Right lobe of liver (tissue), 6 donors: ENCODE results near the gene PCCA. TPM values are rescaled to one million over a fixed set of nuclear protein-coding genes. Genes with fewer than 3 reads are reported as not detected.
A peak's percentile ranks its signal among the peaks of the same experiment; 100 is the strongest.

Source experiments
- ATAC-seq, 4 donors: fragments of 200-7000 bp; cut with Tn5 transposase; one replicate each; pipeline ENCODE4 v1.9.1; 2020; ENCODE audit warnings: mild to moderate bottlenecking in 4 of 4, moderate library complexity in 4 of 4
- DNase-seq, 3 donors: peaks; one replicate each; pipeline ENCODE4 v3.0.0-alpha.2; 2020
- H3K27ac ChIP-seq, 3 donors: fragments of 200-600 bp; one replicate each; pipeline ENCODE4 v1.8.0; 2022
- H3K27me3 ChIP-seq, 2 donors: fragments of 200-600 bp; one replicate each; pipeline ENCODE4 v1.8.0; 2022
- H3K36me3 ChIP-seq, 4 donors: fragments of 200-600 bp; sonication (generic) in 1 of 4; one replicate each; pipeline versions ENCODE4 v1.5.1 to v1.8.0; 2017 to 2022; ENCODE audit warnings: control low read depth in 1 of 4
- H3K4me1 ChIP-seq, 4 donors: fragments of 200-600 bp; sonication (generic) in 1 of 4; one replicate each; pipeline versions ENCODE4 v1.5.1 to v1.8.0; 2017 to 2022; ENCODE audit warnings: control low read depth in 1 of 4
- H3K4me3 ChIP-seq, 3 donors: fragments of 200-600 bp; one replicate each; pipeline ENCODE4 v1.8.0; 2022
- H3K9me3 ChIP-seq, 4 donors: fragments of 200-600 bp; sonication (generic) in 1 of 4; one replicate each; pipeline versions ENCODE4 v1.5.1 to v1.8.0; 2017 to 2022; ENCODE audit warnings: control low read depth in 1 of 4
- CTCF ChIP-seq, 4 donors: fragments of 200-600 bp in 3 of 4; fragments of 450-650 bp in 1 of 4; IDR thresholded peaks; one replicate each; pipeline versions ENCODE4 v1.5.1 to v1.8.0; 2016 to 2022; ENCODE audit warnings: antibody characterized with exemption in 4 of 4, mild to moderate bottlenecking in 2 of 4
- POLR2A ChIP-seq: fragments of 450-650 bp; IDR thresholded peaks from one replicate; pipeline ENCODE4 v1.6.1; 2017; ENCODE audit warnings: antibody characterized with exemption, mild to moderate bottlenecking
- WGBS: methylation state at CpG from one replicate; pipeline ENCODE4 v1.1.6; 2018; ENCODE audit warnings: low coverage, low lambda C conversion rate; ENCODE audit not compliant: insufficient coverage; ENCODE audit errors: missing lambda C conversion rate; 5-methylcytosine and 5-hydroxymethylcytosine counted together
- intact Hi-C, 2 donors: fragments of 100-400 bp; cut with DNase I; formaldehyde crosslinking; loops; one replicate each; pipeline versions ENCODE4 v1.11.2 to v1.14.1; 2022
- total RNA-seq, 6 experiments: library from RNA; depleted of rRNA in 2 of 6; stranded (reverse); fragments of >200 nt in 2 of 6; fragmentation: NEBNext Ultra II Directional in 3 of 6; extraction: Animal tissue kit (Norgen Biotek cat#: 25700) in 3 of 6; gene quantifications; one replicate each; pipeline versions ENCODE4 v1.1.0 to v1.2.4, GENCODE V29; 2016 to 2023
- donor health status: DM: no; HTN: yes; CAD: no.
- donor health status: DM: no; HTN: no; CAD: no.
- donor health status: DM: no; HTN: no; CAD: no.
- donor health status: DM: no; HTN: yes; CAD: no.
- donor health status: DM: no; HTN: yes; CAD: no.

Gene PCCA
- total RNA-seq, 6 experiments from 2014 or later, result 58.2 to 161 (median 85.2) TPM

- no peak for TF ChIP-seq POLR2A
- TF ChIP-seq CTCF (IDR thresholded peaks at IDR 0.05), result no peak
- no peak for DNase-seq
- no peaks in the 10 kb centered on the region for H3K9me3 ChIP-seq
- peak in 3 of 4 donors; percentile 47 to 63 (median 59) for ATAC-seq
- H3K4me3 ChIP-seq, result no peak overlapping the region
- no peaks in the 10 kb centered on the region for H3K36me3 ChIP-seq
- H3K4me1 ChIP-seq, result peaks cover 0 to 6% (median 0%) of the 10 kb centered on the region in 4 donors
- intact Hi-C loops, result no loop called here
- H3K27me3 ChIP-seq, result no peaks in the 10 kb centered on the region
- H3K27ac ChIP-seq, result peak overlapping the region in 1 of 3 donors; percentile 21
- 58% methylated on average over 8 of the region's 8 CpGs for WGBS
Observed at GRCh38 chr13:100491164-100491842, 402.4 kb downstream of the PCCA start.

- Histone ChIP-seq H3K4me1 (peaks cover 0 to 6% (median 0%) of the 10 kb centered on the region in 4 donors), H3K27ac (no peak overlapping the region), H3K9me3 (no peaks in the 10 kb centered on the region), H3K4me3 (no peak overlapping the region), H3K27me3 (no peaks in the 10 kb centered on the region), H3K36me3 (no peaks in the 10 kb centered on the region)
- 86% methylated on average over 3 of the region's 7 CpGs for WGBS
- intact Hi-C loops, result no loop called here
- DNase-seq, result no peak
- ATAC-seq, result no peak
- TF ChIP-seq CTCF (IDR thresholded peaks at IDR 0.05) (no peak), POLR2A (no peak)
Observed at GRCh38 chr13:100493418-100493817, 404.5 kb downstream of the PCCA start.

- Histone ChIP-seq H3K27ac (no peak overlapping the region), H3K36me3 (no peaks in the 10 kb centered on the region), H3K27me3 (no peaks in the 10 kb centered on the region), H3K9me3 (no peaks in the 10 kb centered on the region), H3K4me1 (peaks cover 0 to 4% (median 0%) of the 10 kb centered on the region in 4 donors), H3K4me3 (no peak overlapping the region)
- DNase-seq (no peak), ATAC-seq (no peak)
- TF ChIP-seq POLR2A, result no peak
- no peak for TF ChIP-seq CTCF (IDR thresholded peaks at IDR 0.05)
- 90% methylated on average over 1 of the region's 1 CpG for WGBS
- intact Hi-C loops, result no loop called here
Observed at GRCh38 chr13:100495455-100495854, 406.6 kb downstream of the PCCA start.

- no peaks in the 10 kb centered on the region for H3K9me3 ChIP-seq
- H3K4me1 ChIP-seq, result no peaks in the 10 kb centered on the region
- DNase-seq, result no peak
- H3K27me3 ChIP-seq, result no peaks in the 10 kb centered on the region
- 100% methylated on average over 1 of the region's 1 CpG for WGBS
- no peak overlapping the region for H3K27ac ChIP-seq
- TF ChIP-seq POLR2A (no peak), CTCF (IDR thresholded peaks at IDR 0.05) (no peak)
- intact Hi-C loops, result no loop called here
- no peak overlapping the region for H3K4me3 ChIP-seq
- H3K36me3 ChIP-seq, result no peaks in the 10 kb centered on the region
- ATAC-seq, result peak in 1 of 4 donors; percentile 26
Observed at GRCh38 chr13:100497389-100497788, 408.5 kb downstream of the PCCA start.
